Measurements from ENCODE around the gene CDH1. TPM values are rescaled to one million over a fixed set of nuclear protein-coding genes. Genes with fewer than 3 reads are reported as not detected.

Gene CDH1
- total RNA-seq, 1 donor from 2014 or later = 0.11 TPM

GRCh38 chr16:68844211-68844564 lies 107.1 kb downstream of the CDH1 start:
- DNase-seq (ENCODE audit: low read depth) = no peak

DNA sequence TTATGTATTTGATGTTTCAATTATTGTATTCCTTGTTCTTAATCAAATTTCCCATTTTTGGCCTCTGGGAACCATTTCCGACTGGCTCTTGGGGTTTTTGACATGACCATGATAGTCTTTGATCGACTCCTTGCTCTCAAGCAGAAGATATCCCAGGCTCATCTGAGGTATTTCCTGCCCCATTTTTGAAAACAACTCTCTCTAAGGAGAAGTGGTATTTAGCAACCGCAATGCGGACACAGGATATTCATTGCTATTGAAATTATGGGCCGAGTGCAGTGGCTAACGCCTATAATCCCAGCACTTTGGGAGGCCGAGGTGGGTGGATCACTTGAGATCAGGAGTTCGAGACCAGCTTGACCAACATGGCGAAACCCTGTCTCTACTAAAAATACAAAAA lies 111.7 kb downstream of the CDH1 start:
- no peak for DNase-seq (ENCODE audit: low read depth)

DNA sequence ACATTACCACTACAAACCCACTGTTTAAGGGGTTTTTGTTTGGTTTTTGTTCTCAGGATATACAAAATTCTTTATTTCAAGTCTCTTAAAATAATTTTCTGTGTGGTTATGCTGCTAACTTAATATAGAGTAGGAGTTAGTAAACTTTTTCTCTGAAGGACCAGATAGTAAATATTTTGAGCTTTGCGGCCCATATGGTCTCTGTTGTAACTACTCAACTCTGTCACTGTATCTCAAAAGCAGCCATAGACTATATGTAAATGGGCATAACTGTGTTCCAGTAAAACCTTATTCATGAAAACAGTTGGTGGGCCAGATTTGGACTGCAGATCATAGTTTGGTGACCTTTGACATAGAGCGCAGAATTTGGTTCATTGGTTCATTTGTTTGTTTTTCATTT lies 113.4 kb downstream of the CDH1 start:
- no peak for DNase-seq (ENCODE audit: low read depth)

DNA sequence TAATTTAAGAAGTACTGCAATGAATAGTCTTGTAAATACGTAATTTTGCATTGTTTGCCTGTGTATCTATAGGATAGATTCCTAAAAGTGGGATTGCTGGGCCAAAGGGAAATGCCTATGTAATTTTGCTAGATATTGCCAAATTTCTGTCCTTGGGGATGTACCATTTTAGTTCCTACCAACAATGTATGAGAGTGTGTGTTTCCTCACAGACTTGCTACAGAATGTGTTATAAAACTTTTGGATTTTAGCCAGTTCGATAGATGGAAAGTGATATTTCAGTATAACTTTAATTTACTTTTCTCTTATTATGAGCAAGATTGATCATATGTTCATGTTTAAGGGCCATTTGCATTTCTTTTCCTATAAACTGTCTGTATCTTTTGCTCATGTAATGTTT lies 114.5 kb downstream of the CDH1 start:
- DNase-seq (ENCODE audit: low read depth) = no peak

DNA sequence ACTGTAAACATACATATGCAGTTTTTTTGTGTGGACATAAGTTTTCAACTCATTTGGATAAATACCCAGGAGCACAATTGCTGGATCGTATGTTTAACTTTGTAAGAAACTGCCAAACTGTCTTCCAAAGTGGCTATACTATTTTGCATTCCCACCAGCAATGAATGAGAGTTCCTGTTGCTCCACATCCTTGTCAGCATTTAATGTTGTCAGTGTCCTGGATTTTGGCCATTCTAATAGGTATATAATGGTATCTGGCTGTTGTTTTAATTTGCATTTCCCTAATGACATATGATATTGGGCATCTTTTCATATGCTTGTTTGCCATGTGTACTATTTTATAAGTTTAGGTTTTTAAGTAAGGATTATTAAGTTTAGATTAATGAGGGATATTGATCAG lies 120.4 kb downstream of the CDH1 start:
- DNase-seq (ENCODE audit: low read depth) = no peak

DNA sequence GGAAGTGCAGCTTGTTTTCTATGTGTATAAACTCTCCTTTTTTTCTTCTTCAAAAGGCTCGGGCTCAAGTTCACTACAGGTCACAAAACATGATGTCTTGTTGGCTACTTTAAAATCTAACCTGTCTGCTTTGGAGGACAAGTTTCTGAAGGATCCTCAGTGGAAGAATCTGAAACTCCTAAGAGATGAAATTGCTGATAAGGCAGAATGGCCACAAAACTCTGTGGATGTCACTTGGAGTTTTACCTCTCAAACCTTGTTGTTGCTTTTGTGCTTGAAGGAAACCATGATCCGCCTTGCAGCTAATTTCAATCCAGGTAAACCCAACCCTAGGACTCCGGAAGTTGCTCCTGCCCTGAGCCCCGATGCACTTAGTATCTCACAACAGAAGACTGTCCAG lies 122.7 kb downstream of the CDH1 start:
- DNase-seq (ENCODE audit: low read depth) = no peak

DNA sequence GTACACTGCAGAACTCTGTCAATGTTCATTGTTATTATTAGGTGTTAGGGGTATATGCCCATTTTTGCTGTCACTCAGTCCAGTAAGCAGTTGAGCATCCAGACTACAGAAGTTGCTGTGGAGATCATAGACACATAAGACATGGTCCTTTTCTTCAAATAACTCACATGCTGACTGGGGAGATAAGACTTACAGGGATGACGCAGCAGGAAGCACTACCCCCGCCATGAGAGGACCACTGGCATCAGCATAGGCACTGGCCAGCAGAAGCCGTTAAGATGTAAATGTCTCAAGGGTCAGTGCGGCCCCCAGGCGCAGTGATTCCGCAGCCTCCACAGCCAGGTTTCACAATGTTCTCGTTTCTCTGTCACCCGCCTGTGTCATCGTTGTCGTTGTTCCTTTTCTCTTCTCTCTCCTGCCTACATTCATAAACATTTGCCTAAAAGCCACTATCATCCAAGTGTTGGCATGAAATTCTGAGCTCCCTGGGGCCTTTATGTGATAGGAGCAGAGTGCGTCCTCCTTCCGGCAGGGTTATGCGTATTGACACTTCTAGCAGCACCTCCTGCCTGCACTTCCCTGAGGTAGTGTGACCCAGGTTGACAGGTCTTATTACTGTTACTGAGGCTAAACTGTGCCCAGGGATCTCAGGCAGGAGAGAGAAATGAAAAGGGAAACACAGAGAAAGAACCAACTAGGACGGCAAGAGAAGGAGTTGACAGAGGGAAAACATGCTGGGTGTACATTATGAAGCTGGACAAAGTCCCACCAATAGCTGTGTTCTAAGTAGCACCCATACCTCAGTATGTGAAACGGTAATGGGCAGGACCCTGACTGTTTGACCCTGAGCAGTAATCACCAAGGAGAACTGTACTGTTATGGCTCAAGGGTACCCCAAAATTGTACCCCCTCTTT lies 124.1 kb downstream of the CDH1 start:
- no peak for DNase-seq (ENCODE audit: low read depth)

DNA sequence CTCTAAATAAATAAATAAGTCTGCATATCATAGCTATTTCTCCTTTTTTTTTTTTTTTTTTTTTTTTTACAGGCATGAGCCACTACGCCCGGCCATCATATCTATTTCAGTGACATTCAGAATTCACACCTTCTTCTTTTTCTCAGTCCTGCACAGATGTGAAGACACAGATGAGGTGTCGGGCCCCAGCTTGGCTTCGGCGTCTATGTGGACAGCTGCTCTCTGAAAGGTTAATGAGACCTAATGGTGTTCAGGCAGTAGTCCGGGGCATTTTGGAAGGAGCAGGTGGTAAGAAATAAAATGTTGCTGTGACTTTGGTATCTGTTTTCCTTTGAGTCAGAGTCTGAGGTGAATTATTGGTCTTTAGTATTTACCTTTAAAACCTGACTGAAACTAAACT lies 129.8 kb downstream of the CDH1 start:
- DNase-seq (ENCODE audit: low read depth) = no peak

DNA sequence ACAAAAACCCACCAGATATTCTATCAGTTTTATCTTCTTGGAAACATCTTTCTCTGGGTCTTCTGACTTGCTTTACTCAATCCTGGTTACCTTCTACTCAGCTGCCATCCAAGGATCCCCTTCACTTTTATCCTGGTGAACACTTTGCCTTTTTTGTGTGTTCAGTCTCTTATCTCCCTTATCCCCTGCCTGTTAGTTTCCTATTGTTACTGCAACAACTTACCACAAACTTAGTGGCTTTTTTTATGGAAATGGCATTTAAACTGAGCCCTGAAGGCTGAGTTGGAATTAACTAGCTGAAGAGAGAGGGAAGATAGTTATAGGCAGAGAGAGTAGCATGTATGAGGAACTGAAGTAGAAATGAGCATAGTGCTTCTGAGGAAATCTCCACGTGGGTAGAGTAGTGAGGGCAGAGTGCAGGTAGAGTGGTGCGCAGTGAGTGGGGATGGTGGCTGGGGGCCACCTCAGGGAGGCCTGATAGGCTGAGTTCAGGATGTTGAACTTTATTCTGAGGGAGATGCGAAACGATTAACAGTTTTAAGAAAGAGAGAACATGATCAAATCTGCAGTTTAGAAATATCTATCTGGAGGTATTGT lies 132.5 kb downstream of the CDH1 start:
- DNase-seq (ENCODE audit: low read depth) = no peak

DNA sequence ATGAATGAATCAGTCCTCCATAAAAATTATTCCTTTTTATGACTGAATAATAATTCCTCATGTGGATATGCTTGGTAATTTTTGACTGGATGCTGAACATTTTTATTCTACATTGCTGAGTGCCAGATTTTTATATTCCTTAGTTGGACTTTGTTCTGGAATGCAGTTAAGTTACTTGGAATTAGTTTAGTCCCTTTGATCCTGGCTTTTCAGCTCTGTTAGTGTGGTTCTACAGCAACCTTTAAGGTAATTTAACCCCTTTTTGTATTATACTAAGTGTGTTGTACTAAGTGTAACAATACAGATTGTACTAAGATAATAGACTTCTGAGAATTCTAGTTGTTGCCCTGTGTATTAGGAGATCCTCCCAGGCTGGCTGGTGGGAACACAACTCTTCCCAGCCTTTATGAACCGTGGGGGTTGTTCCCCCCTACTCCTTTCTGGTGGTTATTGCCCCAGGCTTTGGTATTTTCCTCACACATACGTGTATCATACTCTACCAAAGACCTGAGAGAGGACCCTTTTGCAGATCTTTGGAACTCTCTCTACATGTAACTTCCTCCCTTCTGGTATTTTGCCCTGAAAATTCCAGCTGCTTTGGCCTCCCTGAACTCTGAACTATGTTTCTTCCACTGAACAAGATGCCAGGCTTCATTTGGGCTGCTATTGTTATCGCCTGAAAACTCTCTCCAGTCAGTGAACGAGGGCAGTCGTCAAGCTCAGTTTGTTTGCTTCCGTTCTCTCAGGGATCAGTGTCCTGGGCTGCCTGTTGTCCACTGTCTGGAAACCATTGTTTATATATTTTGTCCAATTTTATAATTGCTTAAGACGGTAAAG lies 136.8 kb downstream of the CDH1 start:
- no peak for DNase-seq (ENCODE audit: low read depth)

DNA sequence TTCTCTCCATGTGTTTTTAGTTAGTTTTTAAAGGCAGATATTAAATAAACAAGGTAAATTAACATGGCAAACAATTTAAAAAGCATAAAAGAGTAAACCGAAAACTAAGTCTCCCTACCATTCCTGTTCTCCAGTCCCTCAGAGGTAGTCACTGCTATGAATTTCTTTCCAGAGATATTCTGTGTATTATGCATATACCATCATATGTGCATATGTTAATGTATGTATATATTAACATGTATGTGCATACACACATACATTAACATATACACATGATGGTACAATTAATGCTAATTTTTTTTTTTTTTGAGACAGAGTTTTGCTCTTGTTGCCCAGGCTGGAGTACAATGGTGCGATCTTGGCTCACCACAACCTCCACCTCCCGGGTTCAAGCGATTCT lies 138.8 kb downstream of the CDH1 start:
- no peak for DNase-seq (ENCODE audit: low read depth)

- DNase-seq (ENCODE audit: low read depth) = no peak
These were observed 146.6 kb downstream of the CDH1 start for GRCh38 chr16:68883685-68884084.

DNA sequence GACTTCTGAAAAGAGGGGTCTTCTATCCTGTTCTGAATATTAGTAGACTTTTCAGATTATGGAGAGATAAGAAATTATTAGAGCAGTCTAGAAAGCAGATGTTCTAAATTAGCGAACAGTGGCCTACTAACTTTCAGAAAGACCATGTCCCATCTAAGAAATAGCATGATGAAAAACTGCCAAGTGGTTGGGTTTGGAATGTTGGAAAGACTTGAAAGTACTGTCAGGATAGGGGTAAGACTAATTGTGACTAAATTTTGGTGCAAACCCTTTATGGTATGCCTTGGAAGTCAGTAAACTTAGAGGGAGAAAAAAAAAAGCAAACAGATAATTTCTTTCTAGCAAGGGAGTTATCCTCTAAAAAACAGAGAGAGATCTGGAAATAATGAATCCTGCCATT lies 147.3 kb downstream of the CDH1 start:
- no peak for DNase-seq (ENCODE audit: low read depth)

Other genes starting within 250 kb of the CDH1 start
- gene ZFP90, start 198.0 kb upstream of the CDH1 start, total RNA-seq = 28.3 and 33.2 TPM in 2 replicates
- 0.10 TPM in 1 of 2 replicates, not detected in the other for gene CDH3, start 92.0 kb upstream of the CDH1 start, total RNA-seq
- 10.0 and 11.4 TPM in 2 replicates for gene TANGO6, start 106.2 kb downstream of the CDH1 start, total RNA-seq

Data from myocyte (in vitro differentiated cells).